Measurements from ENCODE around the gene PON1.

Gene PON1

GRCh38 chr7:95330961-95331337, 6.6 kb upstream of the PON1 start:
- Histone ChIP-seq H3K4ac (ENCODE audit: low read depth, low read length) (no peak overlapping the region), H2BK120ac (ENCODE audit: low read depth, low read length) (no peak overlapping the region), H3K4me2 (ENCODE audit: low read length) (no peak overlapping the region), H3K79me1 (ENCODE audit: low read length) (no peaks in the 10 kb centered on the region), H3K27ac (ENCODE audit: low read depth, low read length) (no peak overlapping the region), H4K5ac (ENCODE audit: low read length) (no peak overlapping the region), H3K9ac (ENCODE audit: low read length) (no peak overlapping the region), H3K79me2 (ENCODE audit: control insufficient read depth, insufficient read depth, low read length) (no peaks in the 10 kb centered on the region), H3K18ac (ENCODE audit: low read length) (no peak overlapping the region), H3K36me3 (ENCODE audit: control insufficient read depth, insufficient read depth, low read length) (no peaks in the 10 kb centered on the region), H2AK5ac (ENCODE audit: low read length) (no peak overlapping the region), H3K4me1 (ENCODE audit: control insufficient read depth, low read depth, low read length) (peaks cover 2% of the 10 kb centered on the region), H3K4me3 (ENCODE audit: low read length) (no peak overlapping the region), H4K8ac (ENCODE audit: low read depth, low read length) (no peak overlapping the region), H2BK5ac (ENCODE audit: low read length) (no peak overlapping the region), H2BK15ac (replicated peaks; ENCODE audit: low read depth) (no peak overlapping the region), H3K23ac (ENCODE audit: low read length) (no peak overlapping the region), H3K27me3 (ENCODE audit: insufficient read depth, low read length, poor library complexity) (no peaks in the 10 kb centered on the region), H3K56ac (ENCODE audit: low read length) (no peak overlapping the region)
- no CpG with 5 or more reads among the region's 1 CpG for WGBS (ENCODE audit: extremely low coverage, insufficient coverage, low lambda C conversion rate)
- DNase-seq: no peak

- Histone ChIP-seq H3K18ac (ENCODE audit: low read length) (no peak overlapping the region), H3K36me3 (ENCODE audit: control insufficient read depth, insufficient read depth, low read length) (no peaks in the 10 kb centered on the region), H4K5ac (ENCODE audit: low read length) (no peak overlapping the region), H3K27me3 (ENCODE audit: insufficient read depth, low read length, poor library complexity) (no peaks in the 10 kb centered on the region), H3K27ac (ENCODE audit: low read depth, low read length) (no peak overlapping the region), H3K23ac (ENCODE audit: low read length) (no peak overlapping the region), H3K79me1 (ENCODE audit: low read length) (no peaks in the 10 kb centered on the region), H3K4me2 (ENCODE audit: low read length) (no peak overlapping the region), H2BK5ac (ENCODE audit: low read length) (no peak overlapping the region), H3K56ac (ENCODE audit: low read length) (no peak overlapping the region), H3K4me3 (ENCODE audit: low read length) (no peak overlapping the region), H3K4me1 (ENCODE audit: control insufficient read depth, low read depth, low read length) (peaks cover 2% of the 10 kb centered on the region), H3K9ac (ENCODE audit: low read length) (no peak overlapping the region), H4K8ac (ENCODE audit: low read depth, low read length) (no peak overlapping the region), H2BK15ac (replicated peaks; ENCODE audit: low read depth) (no peak overlapping the region), H2BK120ac (ENCODE audit: low read depth, low read length) (no peak overlapping the region), H3K79me2 (ENCODE audit: control insufficient read depth, insufficient read depth, low read length) (no peaks in the 10 kb centered on the region), H3K4ac (ENCODE audit: low read depth, low read length) (no peak overlapping the region), H2AK5ac (ENCODE audit: low read length) (no peak overlapping the region)
- WGBS (ENCODE audit: extremely low coverage, insufficient coverage, low lambda C conversion rate): 100% methylated on average over 1 of the region's 4 CpGs
- peak; percentile 74 for DNase-seq
These were observed 6.0 kb upstream of the PON1 start for GRCh38 chr7:95330204-95330960.

GRCh38 chr7:95327356-95327755, 3.0 kb upstream of the PON1 start:
- H3K27ac ChIP-seq (ENCODE audit: low read depth, low read length): no peak overlapping the region
- WGBS (ENCODE audit: extremely low coverage, insufficient coverage, low lambda C conversion rate): 100% methylated on average over 1 of the region's 3 CpGs

DNA sequence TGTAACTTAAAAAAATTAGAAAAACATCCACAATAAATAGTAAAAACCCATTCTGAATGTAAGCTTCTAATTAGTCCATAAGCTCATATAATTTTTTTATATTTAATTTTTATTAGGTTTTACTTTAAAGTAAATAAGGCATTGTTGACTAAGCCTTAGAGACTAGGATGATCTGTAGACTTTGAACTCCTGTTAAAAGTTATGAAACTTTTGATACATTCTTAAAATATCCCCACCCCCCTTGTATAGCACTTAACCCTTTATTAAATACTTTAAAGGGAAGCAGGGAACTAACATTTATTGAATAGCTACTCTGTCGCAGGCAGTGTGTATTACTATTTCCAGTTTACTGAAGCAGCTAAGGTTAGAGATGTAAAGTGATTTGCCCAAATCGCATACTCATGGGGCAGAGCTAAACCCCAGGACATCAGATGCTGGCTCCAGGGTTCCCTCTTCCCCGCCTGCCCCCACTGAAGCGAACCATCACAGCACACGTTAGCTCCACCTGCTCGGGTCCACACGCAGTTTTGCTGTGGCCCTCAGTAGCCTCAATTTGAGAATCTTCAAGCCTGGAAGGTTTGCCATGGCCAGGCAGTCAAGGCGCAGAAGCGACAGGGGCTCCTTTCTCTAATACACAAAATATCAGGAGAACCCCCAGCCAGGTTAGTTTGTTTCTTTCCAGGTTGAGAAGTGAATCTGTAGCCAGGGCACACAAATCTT, 762 bp downstream of the PON1 start:
- H2BK15ac ChIP-seq (replicated peaks; ENCODE audit: low read depth): no peak overlapping the region
- H3K18ac ChIP-seq (ENCODE audit: low read length): no peak overlapping the region
- no peak overlapping the region for H3K27ac ChIP-seq (ENCODE audit: low read depth, low read length)
- H3K4me3 ChIP-seq (ENCODE audit: low read length): no peak overlapping the region
- H3K23ac ChIP-seq (ENCODE audit: low read length): no peak overlapping the region
- no peak overlapping the region for H3K9ac ChIP-seq (ENCODE audit: low read length)
- H2BK5ac ChIP-seq (ENCODE audit: low read length): no peak overlapping the region
- H3K4ac ChIP-seq (ENCODE audit: low read depth, low read length): no peak overlapping the region
- H3K36me3 ChIP-seq (ENCODE audit: control insufficient read depth, insufficient read depth, low read length): no peaks in the 10 kb centered on the region
- H4K5ac ChIP-seq (ENCODE audit: low read length): no peak overlapping the region
- no peak for DNase-seq
- no peak overlapping the region for H2AK5ac ChIP-seq (ENCODE audit: low read length)
- H3K79me2 ChIP-seq (ENCODE audit: control insufficient read depth, insufficient read depth, low read length): no peaks in the 10 kb centered on the region
- H3K27me3 ChIP-seq (ENCODE audit: insufficient read depth, low read length, poor library complexity): no peaks in the 10 kb centered on the region
- H3K56ac ChIP-seq (ENCODE audit: low read length): no peak overlapping the region
- no peak overlapping the region for H3K4me2 ChIP-seq (ENCODE audit: low read length)
- no CpG with 5 or more reads among the region's 9 CpGs for WGBS (ENCODE audit: extremely low coverage, insufficient coverage, low lambda C conversion rate)
- no peaks in the 10 kb centered on the region for H3K4me1 ChIP-seq (ENCODE audit: control insufficient read depth, low read depth, low read length)
- no peak overlapping the region for H2BK120ac ChIP-seq (ENCODE audit: low read depth, low read length)
- H3K79me1 ChIP-seq (ENCODE audit: low read length): no peaks in the 10 kb centered on the region
- no peak overlapping the region for H4K8ac ChIP-seq (ENCODE audit: low read depth, low read length)

More at GRCh38 chr7:95327356-95327755, 3.0 kb upstream of the PON1 start:
- H3K4me3 ChIP-seq (ENCODE audit: low read length): no peak overlapping the region
- H3K23ac ChIP-seq (ENCODE audit: low read length): no peak overlapping the region
- H3K4ac ChIP-seq (ENCODE audit: low read depth, low read length): no peak overlapping the region
- H2BK120ac ChIP-seq (ENCODE audit: low read depth, low read length): no peak overlapping the region
- H3K27me3 ChIP-seq (ENCODE audit: insufficient read depth, low read length, poor library complexity): no peaks in the 10 kb centered on the region
- no peak overlapping the region for H3K18ac ChIP-seq (ENCODE audit: low read length)
- H3K4me2 ChIP-seq (ENCODE audit: low read length): no peak overlapping the region
- H4K8ac ChIP-seq (ENCODE audit: low read depth, low read length): no peak overlapping the region
- H2BK5ac ChIP-seq (ENCODE audit: low read length): no peak overlapping the region
- H3K79me1 ChIP-seq (ENCODE audit: low read length): no peaks in the 10 kb centered on the region
- H3K56ac ChIP-seq (ENCODE audit: low read length): no peak overlapping the region
- no peak for DNase-seq
- peaks cover 2% of the 10 kb centered on the region for H3K4me1 ChIP-seq (ENCODE audit: control insufficient read depth, low read depth, low read length)
- H3K9ac ChIP-seq (ENCODE audit: low read length): no peak overlapping the region
- H2BK15ac ChIP-seq (replicated peaks; ENCODE audit: low read depth): no peak overlapping the region
- no peak overlapping the region for H4K5ac ChIP-seq (ENCODE audit: low read length)
- no peak overlapping the region for H2AK5ac ChIP-seq (ENCODE audit: low read length)
- H3K79me2 ChIP-seq (ENCODE audit: control insufficient read depth, insufficient read depth, low read length): no peaks in the 10 kb centered on the region
- H3K36me3 ChIP-seq (ENCODE audit: control insufficient read depth, insufficient read depth, low read length): no peaks in the 10 kb centered on the region

- no CpG with 5 or more reads among the region's 2 CpGs for WGBS (ENCODE audit: extremely low coverage, insufficient coverage, low lambda C conversion rate)
These were observed 1.5 kb downstream of the PON1 start for GRCh38 chr7:95322854-95323253.

More at GRCh38 chr7:95322854-95323253, 1.5 kb downstream of the PON1 start:
- H4K8ac ChIP-seq (ENCODE audit: low read depth, low read length): no peak overlapping the region
- no peak overlapping the region for H2AK5ac ChIP-seq (ENCODE audit: low read length)
- H3K23ac ChIP-seq (ENCODE audit: low read length): no peak overlapping the region
- no peak overlapping the region for H3K4me2 ChIP-seq (ENCODE audit: low read length)
- no peaks in the 10 kb centered on the region for H3K36me3 ChIP-seq (ENCODE audit: control insufficient read depth, insufficient read depth, low read length)
- H3K79me2 ChIP-seq (ENCODE audit: control insufficient read depth, insufficient read depth, low read length): no peaks in the 10 kb centered on the region
- no peak for DNase-seq
- no peak overlapping the region for H2BK120ac ChIP-seq (ENCODE audit: low read depth, low read length)
- no peak overlapping the region for H3K27ac ChIP-seq (ENCODE audit: low read depth, low read length)
- no peak overlapping the region for H3K18ac ChIP-seq (ENCODE audit: low read length)
- no peak overlapping the region for H2BK5ac ChIP-seq (ENCODE audit: low read length)
- no peak overlapping the region for H3K4me3 ChIP-seq (ENCODE audit: low read length)
- H4K5ac ChIP-seq (ENCODE audit: low read length): no peak overlapping the region
- H3K4ac ChIP-seq (ENCODE audit: low read depth, low read length): no peak overlapping the region
- no peaks in the 10 kb centered on the region for H3K27me3 ChIP-seq (ENCODE audit: insufficient read depth, low read length, poor library complexity)
- no peak overlapping the region for H3K9ac ChIP-seq (ENCODE audit: low read length)
- H2BK15ac ChIP-seq (replicated peaks; ENCODE audit: low read depth): no peak overlapping the region
- no peak overlapping the region for H3K56ac ChIP-seq (ENCODE audit: low read length)
- no peaks in the 10 kb centered on the region for H3K79me1 ChIP-seq (ENCODE audit: low read length)
- H3K4me1 ChIP-seq (ENCODE audit: control insufficient read depth, low read depth, low read length): no peaks in the 10 kb centered on the region

All from mesendoderm (in vitro differentiated cells).